Left lobe of liver (tissue), 2 donors: ENCODE data around the gene HADHA. TPM values are rescaled to one million over a fixed set of nuclear protein-coding genes. Genes with fewer than 3 reads are reported as not detected.
A peak's percentile ranks its signal among the peaks of the same experiment; 100 is the strongest.

ENCODE experiments used
- ATAC-seq: fragments of 200-7000 bp; cut with Tn5 transposase; one replicate; pipeline ENCODE4 v1.9.1; 2020; ENCODE audit warnings: mild to moderate bottlenecking, moderate library complexity
- DNase-seq: peaks from one replicate; pipeline ENCODE4 v3.0.0-alpha.2; 2020; ENCODE audit warnings: low spot score
- total RNA-seq: library from RNA; stranded (reverse); gene quantifications from one replicate; pipeline ENCODE4 v1.2.1, GENCODE V29; 2021
- donor health status: DM: no; HTN: no; CAD: no; lungs with moderate emphysema.
- donor health status: DM: no; HTN: yes; CAD: no.

Gene HADHA
- total RNA-seq, 1 donor from 2014 or later: 144 TPM

GRCh38 chr2:26148501-26148900 is 95.9 kb downstream of the HADHA start:
- ATAC-seq (no peak), DNase-seq (no peak)

GRCh38 chr2:26144953-26145680 is 99.3 kb downstream of the HADHA start:
- DNase-seq: peak; percentile 64
- ATAC-seq: peak; percentile 95

- DNase-seq: no peak
- no peak for ATAC-seq
Observed at GRCh38 chr2:26144031-26144430, 100.4 kb downstream of the HADHA start.

GRCh38 chr2:26141145-26141769 is 103.2 kb downstream of the HADHA start:
- DNase-seq: no peak
- no peak for ATAC-seq

Other genes with a start within 250 kb of the HADHA start
- gene RAB10, start 210.5 kb downstream of the HADHA start, total RNA-seq: 49.6 TPM
- gene GAREM2, start 71.5 kb downstream of the HADHA start, total RNA-seq: 0.15 TPM
- gene HADHB, start 307 bp upstream of the HADHA start, total RNA-seq: 178 TPM
- 26.4 TPM for gene SELENOI, start 101.5 kb upstream of the HADHA start, total RNA-seq
- 0.23 TPM for gene ADGRF3, start 102.2 kb upstream of the HADHA start, total RNA-seq
- not detected for gene DRC1, start 157.3 kb upstream of the HADHA start, total RNA-seq
- 0.05 TPM for gene OTOF, start 233.5 kb upstream of the HADHA start, total RNA-seq